Measurements from ENCODE around the gene PDCD6IP.

- no peak for TF ChIP-seq EZH2 (IDR thresholded peaks at IDR 0.05)
- no peak for TF ChIP-seq POLR2AphosphoS5 (IDR thresholded peaks at IDR 0.05; ENCODE audit: borderline replicate concordance, low read depth, low read length)
- no peak for TF ChIP-seq FOXP2 (optimal IDR thresholded peaks at IDR 0.05; ENCODE audit: control extremely low read depth, extremely low read length, insufficient read depth)
Measured at GRCh38 chr3:33773637-33774036, 24.8 kb upstream of the PDCD6IP start.
